ENCODE results near the gene TRAT1.
A peak's percentile ranks its signal among the peaks of the same experiment; 100 is the strongest.
"Not testable (repeated sequence)": the region's sequence is repeated elsewhere in the genome, so short reads cannot be mapped to it uniquely, and the experiment has no call there.

TRAT1 gene

DNA sequence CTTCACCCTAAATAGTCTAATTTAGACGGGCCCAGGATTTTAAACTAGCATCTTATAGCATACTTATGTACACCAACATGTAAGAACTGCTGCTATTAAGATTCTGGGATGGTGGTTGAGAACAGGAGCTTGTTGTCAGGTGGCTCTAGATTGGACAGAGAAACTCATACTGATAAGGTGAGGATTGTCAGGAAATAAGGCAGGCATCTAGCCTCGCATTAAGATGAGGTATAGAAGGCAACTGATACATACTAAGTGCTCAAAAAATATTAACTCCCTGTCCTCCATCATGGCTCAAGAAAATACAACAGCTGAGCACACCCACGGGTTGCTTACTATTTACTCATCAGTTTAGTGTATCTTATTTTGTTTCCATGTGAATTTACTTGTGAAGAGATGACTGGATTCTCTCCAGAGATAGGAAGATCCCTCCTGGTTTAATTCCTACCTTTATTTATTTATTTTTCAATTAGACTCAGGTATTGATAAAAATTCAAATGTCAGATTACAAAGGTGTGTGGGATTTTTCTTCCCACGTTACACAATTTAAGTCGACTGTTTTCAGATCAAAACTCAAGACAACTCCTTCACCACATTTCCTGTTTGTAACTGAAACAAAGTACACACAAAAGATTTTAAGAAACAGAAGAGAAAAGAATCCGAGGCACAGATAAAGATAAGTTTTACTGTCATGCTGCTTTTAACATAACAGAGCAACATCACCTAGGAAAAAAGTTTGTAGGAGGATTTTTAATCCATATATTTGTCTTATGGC is at the start of gene TRAT1:
Gene TRAT1, plus strand, starts transcription at position 664 of the 775 bp plus-strand sequence. CDS start 142 bp downstream, outside the sequence.
- DNase-seq (ENCODE audit: low spot score), result no peak

DNA sequence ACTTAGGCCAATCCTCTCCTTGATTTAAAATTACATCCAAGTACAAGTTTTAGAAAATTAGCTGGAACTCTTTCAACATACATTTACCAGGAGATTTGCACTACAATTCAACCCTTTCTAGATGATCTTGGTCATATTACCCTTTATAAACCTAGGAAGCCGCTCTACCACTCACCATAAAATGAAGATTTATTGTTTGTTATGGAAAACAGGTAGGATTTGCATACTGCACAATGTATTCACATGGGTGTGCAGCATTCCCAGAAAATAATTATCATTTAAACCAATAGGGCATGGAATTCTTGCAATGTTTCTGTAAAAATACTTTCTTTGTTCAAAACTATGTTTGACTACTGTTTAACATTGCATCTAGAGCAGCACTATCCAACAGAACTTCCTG is 46.9 kb upstream of the TRAT1 start:
- no peak for DNase-seq (ENCODE audit: low spot score)

DNA sequence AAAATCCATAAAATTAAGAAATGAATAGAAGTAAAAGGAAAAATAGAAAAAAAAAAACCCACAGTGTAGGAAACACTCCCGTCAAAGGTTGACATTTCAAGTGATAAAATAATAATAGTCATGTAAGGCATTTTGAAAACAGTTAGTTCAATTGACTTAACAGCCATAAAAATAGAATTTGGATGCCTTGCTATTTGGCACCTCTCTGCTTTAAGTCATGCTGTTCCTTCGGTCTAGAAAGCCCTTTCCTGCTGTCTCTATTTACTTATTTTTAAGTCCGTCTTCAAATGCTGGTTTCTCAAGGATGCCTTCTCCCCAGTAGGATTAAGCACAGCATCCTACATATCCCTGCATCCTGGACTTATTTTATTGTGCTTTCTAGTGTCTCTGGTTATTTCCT is 43.1 kb upstream of the TRAT1 start:
- DNase-seq (ENCODE audit: low spot score), result no peak

DNA sequence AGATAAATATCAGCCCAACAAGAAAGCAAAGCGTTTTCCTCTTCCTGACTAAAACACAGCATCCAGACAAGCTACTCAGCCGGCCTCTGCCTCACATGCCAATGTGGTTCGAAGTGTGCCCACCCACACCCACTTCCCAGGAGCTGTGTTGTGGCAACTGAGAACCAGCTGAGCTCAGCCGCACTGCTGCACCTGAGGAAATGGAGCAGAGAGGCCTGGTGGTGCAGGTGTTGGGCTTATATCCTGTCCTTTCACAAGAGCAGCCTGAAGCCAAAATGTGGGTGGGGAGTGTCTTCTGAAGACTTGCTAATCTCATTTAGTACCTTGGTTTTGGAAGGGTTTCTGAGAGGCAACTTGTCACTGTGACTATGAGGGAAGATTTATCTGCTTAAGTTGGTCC is 42.4 kb upstream of the TRAT1 start:
- no peak for DNase-seq (ENCODE audit: low spot score)

- DNase-seq (ENCODE audit: low spot score), result no peak
These were observed 31.1 kb upstream of the TRAT1 start for GRCh38 chr3:108791473-108791872.

- DNase-seq (ENCODE audit: low spot score), result peak; percentile 93
These were observed 18.1 kb upstream of the TRAT1 start for GRCh38 chr3:108804437-108804836.

- DNase-seq (ENCODE audit: low spot score), result no peak
These were observed 17.6 kb upstream of the TRAT1 start for GRCh38 chr3:108804966-108805365.

DNA sequence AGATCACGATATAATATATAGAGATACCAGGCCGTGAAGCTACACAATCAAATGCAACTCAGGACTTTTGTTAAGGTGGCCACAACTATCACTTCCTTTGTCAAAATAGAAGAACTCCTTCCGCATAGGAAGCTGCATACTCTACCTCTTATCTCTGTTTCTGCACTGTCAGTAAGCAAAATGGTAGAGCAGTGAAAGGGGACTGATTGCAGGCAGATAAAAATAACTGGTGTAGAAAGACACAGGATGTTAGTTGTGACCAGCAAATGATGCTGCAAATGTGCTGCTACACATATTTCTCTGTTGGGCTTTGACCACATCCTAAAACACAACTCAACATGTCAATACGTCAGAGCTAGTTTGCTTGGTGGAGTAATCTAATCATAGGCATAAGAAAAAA is 16.3 kb upstream of the TRAT1 start:
- DNase-seq (ENCODE audit: low spot score), result no peak

DNA sequence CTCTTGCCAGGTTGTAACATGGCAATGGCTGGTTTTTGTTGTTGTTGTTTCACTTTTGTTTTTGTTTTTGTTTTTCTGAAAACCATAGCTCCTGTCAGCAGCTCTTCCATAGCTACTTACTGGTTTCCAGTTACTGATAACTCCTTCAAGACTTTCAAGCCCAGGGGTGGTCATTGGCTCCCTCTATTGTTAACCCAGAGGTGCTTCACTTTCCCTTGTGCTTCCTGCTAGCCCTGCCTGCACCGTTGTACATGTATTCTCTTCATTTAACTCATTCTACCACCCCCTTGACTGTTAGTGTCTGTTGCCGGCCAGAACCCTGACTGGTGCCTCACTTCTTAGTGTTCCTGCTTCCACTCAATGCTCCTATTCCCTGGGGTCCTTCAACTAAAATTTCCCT is 4.2 kb upstream of the TRAT1 start:
- peak; percentile 62 for DNase-seq (ENCODE audit: low spot score)

- peak; percentile 1 for DNase-seq (ENCODE audit: low spot score)
These were observed 2.0 kb upstream of the TRAT1 start for GRCh38 chr3:108820586-108820985.

- DNase-seq (ENCODE audit: low spot score), result no peak
These were observed 641 bp downstream of the TRAT1 start for GRCh38 chr3:108823227-108823626.

- DNase-seq (ENCODE audit: low spot score), result not testable (repeated sequence)
These were observed 1.2 kb downstream of the TRAT1 start for GRCh38 chr3:108823803-108824202.

- no peak for DNase-seq (ENCODE audit: low spot score)
These were observed 4.0 kb downstream of the TRAT1 start for GRCh38 chr3:108826309-108827187.

GRCh38 chr3:108830381-108830780 is 7.8 kb downstream of the TRAT1 start:
- DNase-seq (ENCODE audit: low spot score), result no peak

DNA sequence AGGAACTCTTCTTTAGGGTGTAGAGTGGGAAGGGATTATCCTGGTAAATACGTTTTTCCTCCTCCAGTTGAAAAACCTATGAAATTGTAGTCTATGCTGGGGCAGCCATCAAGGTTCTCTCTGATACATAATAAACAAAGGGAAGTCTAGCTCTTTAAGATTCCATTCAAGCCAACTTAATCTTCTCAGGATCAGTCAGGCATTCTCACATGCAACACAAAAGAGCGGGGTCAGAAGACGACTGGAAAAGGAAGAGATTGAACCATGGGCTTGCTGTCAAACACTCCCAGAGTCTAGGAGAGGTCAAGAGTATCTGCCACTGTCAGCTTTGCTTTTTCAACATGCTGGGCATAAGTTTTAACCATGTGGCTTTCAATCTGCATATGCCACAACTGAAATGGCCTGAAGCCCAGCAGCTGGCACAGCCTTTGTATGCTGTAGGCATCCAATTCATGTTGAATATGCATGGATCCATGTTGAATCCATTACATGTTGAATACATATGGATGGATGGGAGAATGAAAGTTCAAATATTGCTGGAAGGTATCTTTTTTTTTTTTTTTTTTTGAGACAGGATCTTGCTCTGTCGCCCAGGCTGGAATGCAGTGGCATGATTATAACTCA is 8.5 kb downstream of the TRAT1 start:
- DNase-seq (ENCODE audit: low spot score), result no peak

GRCh38 chr3:108833611-108834010 is 11.0 kb downstream of the TRAT1 start:
- DNase-seq (ENCODE audit: low spot score), result no peak

GRCh38 chr3:108834551-108834950 is 12.0 kb downstream of the TRAT1 start:
- no peak for DNase-seq (ENCODE audit: low spot score)

DNA sequence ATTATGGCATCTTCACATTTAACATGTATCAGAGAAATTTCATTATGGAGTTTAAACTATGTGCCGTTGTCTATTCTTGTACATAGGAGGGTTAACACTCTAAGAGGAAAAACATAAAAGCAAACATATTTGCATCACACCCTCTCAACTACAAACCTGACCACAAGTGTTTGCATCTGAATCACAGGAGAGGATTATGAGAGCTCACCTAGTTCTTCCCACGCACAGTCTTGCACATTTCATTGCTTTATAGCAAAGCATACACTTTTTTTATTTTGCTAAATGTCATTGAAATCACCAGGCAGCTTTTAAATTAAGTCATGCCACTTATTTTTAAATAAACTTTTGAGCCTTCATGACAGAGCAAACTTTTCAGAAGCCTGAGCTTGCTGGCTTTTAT is 12.5 kb downstream of the TRAT1 start:
- no peak for DNase-seq (ENCODE audit: low spot score)

DNA sequence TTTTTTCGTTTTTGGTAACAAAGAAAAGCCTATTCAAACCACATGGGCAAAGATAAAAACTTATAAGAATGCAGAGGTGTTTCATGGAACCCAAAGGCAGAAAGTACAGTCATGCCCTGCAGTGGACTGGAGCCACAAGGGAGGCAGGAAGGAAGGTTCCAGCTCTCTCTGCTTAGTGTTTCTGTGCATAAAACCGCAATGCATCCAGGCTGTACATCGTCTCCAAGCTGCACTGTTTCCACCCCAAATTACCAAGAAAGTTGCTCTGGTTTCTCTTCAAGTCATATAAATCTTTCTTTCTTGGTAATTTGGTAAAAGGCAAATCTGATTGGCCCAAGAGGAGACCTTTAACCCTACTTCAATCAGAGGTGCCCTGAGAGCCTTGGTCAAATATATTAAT is 15.8 kb downstream of the TRAT1 start:
- DNase-seq (ENCODE audit: low spot score), result no peak

DNA sequence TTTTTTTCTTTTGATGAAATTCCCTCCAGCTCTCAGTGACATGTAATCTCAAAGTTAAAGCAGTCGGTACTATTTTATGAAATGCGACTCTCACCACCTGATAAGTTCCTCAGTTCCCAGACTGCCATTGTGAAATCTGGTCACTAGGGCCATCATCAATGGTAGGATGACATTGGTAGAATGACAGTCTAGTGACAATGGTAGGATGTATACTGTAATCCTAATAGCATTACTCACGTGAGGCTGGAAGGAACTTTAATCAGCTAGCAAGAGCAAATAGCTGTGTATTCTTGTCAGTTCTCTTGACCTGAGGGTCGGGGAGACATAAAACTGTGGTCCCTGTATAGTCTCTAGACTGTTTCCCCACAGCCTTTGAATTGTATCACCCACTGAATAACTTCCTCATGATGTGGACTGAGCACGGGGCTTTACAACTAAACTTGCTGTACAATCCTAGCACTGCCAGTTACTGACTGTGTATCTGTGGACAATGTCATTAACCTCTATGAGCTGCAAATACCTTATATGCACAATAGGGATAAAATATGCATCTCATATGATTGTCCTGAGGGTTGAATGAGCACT is 23.2 kb downstream of the TRAT1 start:
- DNase-seq (ENCODE audit: low spot score), result no peak

- DNase-seq (ENCODE audit: low spot score), result no peak
These were observed 24.6 kb downstream of the TRAT1 start for GRCh38 chr3:108847187-108847586.

DNA sequence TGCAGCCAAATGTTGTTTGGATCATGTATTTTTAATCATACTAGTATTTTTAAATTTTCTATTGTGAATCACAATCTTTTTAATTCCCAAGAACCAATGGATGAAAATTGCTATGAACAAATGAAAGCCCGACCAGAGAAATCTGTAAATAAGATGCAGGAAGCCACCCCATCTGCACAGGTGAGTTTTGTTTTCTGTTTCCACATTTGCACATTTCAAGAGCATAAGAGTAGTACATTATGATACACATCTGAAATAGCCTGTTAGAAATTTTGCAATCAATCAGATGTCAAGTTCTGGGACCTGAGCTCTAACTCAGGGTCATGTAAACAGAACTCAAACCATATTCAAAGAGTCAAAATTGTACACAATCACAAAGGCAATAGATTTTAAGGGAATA is 26.5 kb downstream of the TRAT1 start:
- no peak for DNase-seq (ENCODE audit: low spot score)
